Hepatocyte (in vitro differentiated cells): Measurements from ENCODE around the gene CFC1B. TPM values are rescaled to one million over a fixed set of nuclear protein-coding genes. Genes with fewer than 3 reads are reported as not detected.
"Not testable (repeated sequence)": the region's sequence is repeated elsewhere in the genome, so short reads cannot be mapped to it uniquely, and the experiment has no call there.

Source experiments
- DNase-seq: peaks from one replicate; pipeline ENCODE4 v3.0.0-alpha.2; 2016; ENCODE audit warnings: low spot score
- H2AFZ ChIP-seq: fragments of 200-600 bp; sonication (generic); 2 replicates; pipeline ENCODE4 v1.6.0; 2016; ENCODE audit warnings: antibody characterized with exemption, mild to moderate bottlenecking
- H3K27ac ChIP-seq: fragments of 200-600 bp; sonication (generic); 2 replicates; pipeline ENCODE4 v1.5.1; 2016; ENCODE audit warnings: mild to moderate bottlenecking
- H3K27me3 ChIP-seq: fragments of 200-600 bp; sonication (generic); 2 replicates; pipeline ENCODE4 v1.6.1; 2016
- H3K36me3 ChIP-seq: fragments of 200-600 bp; sonication (generic); replicated peaks from 2 replicates; pipeline ENCODE4 v1.5.1; 2016; ENCODE audit warnings: low read depth; ENCODE audit not compliant: insufficient read depth
- H3K4me1 ChIP-seq: fragments of 200-600 bp; sonication (generic); 2 replicates; pipeline ENCODE4 v1.5.1; 2016; ENCODE audit warnings: mild to moderate bottlenecking, moderate library complexity; ENCODE audit not compliant: insufficient read depth
- H3K4me2 ChIP-seq: fragments of 200-600 bp; sonication (generic); 2 replicates; pipeline ENCODE4 v1.6.0; 2016
- H3K4me3 ChIP-seq: fragments of 200-600 bp; sonication (generic); 2 replicates; pipeline ENCODE4 v1.5.1; 2016; ENCODE audit warnings: mild to moderate bottlenecking
- H3K79me2 ChIP-seq: fragments of 200-600 bp; sonication (generic); 2 replicates; pipeline ENCODE4 v1.6.0; 2017; ENCODE audit warnings: mild to moderate bottlenecking
- H3K9me2 ChIP-seq: fragments of 200-600 bp; sonication (generic); replicated peaks from 2 replicates; pipeline ENCODE4 v1.6.0; 2017; ENCODE audit warnings: mild to moderate bottlenecking; ENCODE audit not compliant: insufficient read depth
- H3K9me3 ChIP-seq: fragments of 200-600 bp; sonication (generic); 2 replicates; pipeline ENCODE4 v1.5.1; 2016; ENCODE audit warnings: low read depth, mild to moderate bottlenecking
- H4K20me1 ChIP-seq: fragments of 200-600 bp; sonication (generic); 2 replicates; pipeline ENCODE4 v1.6.0; 2016; ENCODE audit warnings: mild to moderate bottlenecking; ENCODE audit not compliant: insufficient read depth, poor library complexity, severe bottlenecking
- WGBS: methylation state at CpG from one replicate; pipeline ENCODE4 v1.1.6; 2016; ENCODE audit warnings: low lambda C conversion rate; ENCODE audit errors: missing lambda C conversion rate; 5-methylcytosine and 5-hydroxymethylcytosine counted together
- polyA plus RNA-seq: library from polyadenylated mRNA; unstranded; fragments of >200 nt; fragmentation: Nextera tagmentation; extraction: Ambion mirVana; gene quantifications from 2 replicates; pipeline ENCODE4 v1.2.1, GENCODE V29; 2016
- total RNA-seq: library from RNA; depleted of rRNA; stranded (reverse); fragments of >200 nt; gene quantifications from 2 replicates; pipeline ENCODE4 v1.2.3, GENCODE V29; 2014

CFC1B gene
- total and polyA plus RNA-seq, 2 experiments from 2014 or later = not detected

GRCh38 chr2:130548418-130548817 lies 27.4 kb downstream of the CFC1B start:
- not testable (repeated sequence) for H3K27ac ChIP-seq, H2AFZ ChIP-seq, H3K27me3 ChIP-seq, H3K36me3 ChIP-seq, DNase-seq, H3K79me2 ChIP-seq, H3K4me1 ChIP-seq, H3K9me2 ChIP-seq, H3K4me2 ChIP-seq, H3K4me3 ChIP-seq, H4K20me1 ChIP-seq, H3K9me3 ChIP-seq
- WGBS = no CpG with 5 or more reads among the region's 3 CpGs

- not testable (repeated sequence) for DNase-seq, H3K4me3 ChIP-seq
Measured at GRCh38 chr2:130549475-130549874, 28.5 kb downstream of the CFC1B start.

GRCh38 chr2:130554178-130554577 lies 33.2 kb downstream of the CFC1B start:
- H3K4me1 ChIP-seq, H3K4me3 ChIP-seq, H3K27ac ChIP-seq, H3K9me3 ChIP-seq, H4K20me1 ChIP-seq, H3K27me3 ChIP-seq, H3K36me3 ChIP-seq, H3K9me2 ChIP-seq, H3K79me2 ChIP-seq, H3K4me2 ChIP-seq, DNase-seq, H2AFZ ChIP-seq: not testable (repeated sequence)
- no CpG with 5 or more reads among the region's 4 CpGs for WGBS

More at GRCh38 chr2:130549475-130549874, 28.5 kb downstream of the CFC1B start:
- H4K20me1 ChIP-seq, H2AFZ ChIP-seq, H3K4me1 ChIP-seq, H3K9me2 ChIP-seq, H3K4me2 ChIP-seq, H3K27ac ChIP-seq, H3K27me3 ChIP-seq, H3K36me3 ChIP-seq, H3K9me3 ChIP-seq, H3K79me2 ChIP-seq: not testable (repeated sequence)
- WGBS = no CpG with 5 or more reads among the region's 27 CpGs

- not testable (repeated sequence) for H3K9me2 ChIP-seq, H3K4me1 ChIP-seq, H3K9me3 ChIP-seq, H4K20me1 ChIP-seq, H3K36me3 ChIP-seq, H3K4me3 ChIP-seq, H3K27ac ChIP-seq, H3K4me2 ChIP-seq, H3K79me2 ChIP-seq, H2AFZ ChIP-seq, DNase-seq, H3K27me3 ChIP-seq
- no CpG with 5 or more reads among the region's 8 CpGs for WGBS
Measured at GRCh38 chr2:130556441-130556840, 35.4 kb downstream of the CFC1B start.

- no CpG with 5 or more reads among the region's 4 CpGs for WGBS
- not testable (repeated sequence) for H3K36me3 ChIP-seq, DNase-seq, H3K4me2 ChIP-seq, H3K4me3 ChIP-seq, H3K9me3 ChIP-seq, H3K79me2 ChIP-seq, H3K4me1 ChIP-seq, H3K27me3 ChIP-seq, H3K9me2 ChIP-seq, H2AFZ ChIP-seq, H4K20me1 ChIP-seq, H3K27ac ChIP-seq
Measured at GRCh38 chr2:130566165-130566564, 45.1 kb downstream of the CFC1B start.

- not testable (repeated sequence) for H3K4me1 ChIP-seq, H2AFZ ChIP-seq, H3K4me3 ChIP-seq, H3K4me2 ChIP-seq, H3K79me2 ChIP-seq, H3K27ac ChIP-seq, H4K20me1 ChIP-seq, H3K36me3 ChIP-seq, H3K27me3 ChIP-seq, H3K9me2 ChIP-seq, DNase-seq, H3K9me3 ChIP-seq
- WGBS = no CpG with 5 or more reads among the region's 3 CpGs
Measured at GRCh38 chr2:130571929-130572328, 50.9 kb downstream of the CFC1B start.

- not testable (repeated sequence) for H3K9me2 ChIP-seq, H3K27ac ChIP-seq, H3K9me3 ChIP-seq, H2AFZ ChIP-seq, H3K36me3 ChIP-seq, H3K4me3 ChIP-seq, H3K4me1 ChIP-seq, H3K4me2 ChIP-seq, H4K20me1 ChIP-seq, H3K27me3 ChIP-seq, H3K79me2 ChIP-seq, DNase-seq
- 88% methylated on average over 7 of the region's 13 CpGs for WGBS
Measured at GRCh38 chr2:130574230-130574629, 53.2 kb downstream of the CFC1B start.

- not testable (repeated sequence) for H2AFZ ChIP-seq, H3K4me2 ChIP-seq, H3K4me3 ChIP-seq, DNase-seq, H3K4me1 ChIP-seq, H3K9me2 ChIP-seq, H3K79me2 ChIP-seq, H3K9me3 ChIP-seq, H3K27me3 ChIP-seq, H3K27ac ChIP-seq, H4K20me1 ChIP-seq, H3K36me3 ChIP-seq
- no CpG with 5 or more reads among the region's 8 CpGs for WGBS
Measured at GRCh38 chr2:130576209-130576784, 55.3 kb downstream of the CFC1B start.

- H3K36me3 ChIP-seq, H3K4me1 ChIP-seq, H3K9me3 ChIP-seq, DNase-seq, H3K4me3 ChIP-seq, H3K9me2 ChIP-seq, H3K79me2 ChIP-seq, H3K27ac ChIP-seq, H4K20me1 ChIP-seq, H3K27me3 ChIP-seq, H2AFZ ChIP-seq, H3K4me2 ChIP-seq: not testable (repeated sequence)
- WGBS = no CpG with 5 or more reads among the region's 4 CpGs
Measured at GRCh38 chr2:130577559-130577958, 56.5 kb downstream of the CFC1B start.
